Measurements from ENCODE around the gene ARMC9. TPM values are rescaled to one million over a fixed set of nuclear protein-coding genes. Genes with fewer than 3 reads are reported as not detected.

The ARMC9 gene
- total RNA-seq, 1 experiment from 2014 or later = 16.4 TPM

DNA sequence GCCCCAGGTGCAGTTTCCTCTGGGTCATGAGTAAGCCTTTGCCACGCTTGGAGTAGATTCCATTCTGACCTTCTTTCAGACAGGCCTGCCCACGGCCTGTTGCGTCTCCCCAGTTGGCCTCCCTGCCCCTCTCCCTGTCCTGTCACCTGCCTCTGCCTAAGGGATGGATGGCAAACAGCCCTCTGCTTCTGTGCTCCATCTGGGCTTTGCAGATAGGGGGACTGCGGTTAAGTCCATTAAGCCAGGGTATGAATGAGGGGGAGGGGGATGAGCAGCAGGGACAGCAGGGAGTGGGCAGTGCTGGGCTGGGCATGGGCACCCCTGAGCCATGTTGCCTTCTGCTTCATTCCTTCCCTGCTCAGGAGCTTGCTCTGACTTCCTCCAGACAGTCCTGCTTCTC, 159.5 kb downstream of the ARMC9 start:
- no peaks in the 10 kb centered on the region for H3K27me3 ChIP-seq (ENCODE audit: insufficient read depth, low read length)
- no peak overlapping the region for H3K9ac ChIP-seq (ENCODE audit: low read length)
- intact Hi-C loops (cut with micrococcal nuclease) = no loop called here
- ChIA-PET POLR2A (no interaction called here), RAD21 (ENCODE audit: low non-redundant PET in 1 of 2, low total read pairs in 2 of 2, uncharacterized antibody in 2 of 2, unreplicated experiment in 2 of 2) (no interaction called here), CTCF (no interaction called here)
- ATAC-seq (no peak), DNase-seq (ENCODE audit: low read depth, low spot score) (no peak)
- H3K9me3 ChIP-seq (ENCODE audit: control insufficient read depth in 1 of 2, insufficient read depth in 1 of 2, low read depth in 1 of 2, low read length in 2 of 2) = no peaks in the 10 kb centered on the region
- H2AFZ ChIP-seq (ENCODE audit: low read depth, low read length, poor library complexity, severe bottlenecking) = no peak overlapping the region
- no peak overlapping the region for H3K27ac ChIP-seq (ENCODE audit: low read depth, low read length)
- no TSS peak for BruUV-seq (replicated peaks)
- no peaks in the 10 kb centered on the region for H3K79me2 ChIP-seq (ENCODE audit: insufficient read depth, low read length)
- H3K36me3 ChIP-seq (ENCODE audit: control insufficient read depth in 1 of 2, insufficient read depth in 2 of 2, low read length in 2 of 2) = no peaks in the 10 kb centered on the region
- no peak for TF ChIP-seq EZH2phosphoT487 (IDR thresholded peaks at IDR 0.05; ENCODE audit: borderline replicate concordance)
- no peak for TF ChIP-seq TCF7L2 (IDR thresholded peaks at IDR 0.05; ENCODE audit: borderline replicate concordance, extremely low read depth, insufficient read depth, insufficient read length)
- TF ChIP-seq, protein P1, sequence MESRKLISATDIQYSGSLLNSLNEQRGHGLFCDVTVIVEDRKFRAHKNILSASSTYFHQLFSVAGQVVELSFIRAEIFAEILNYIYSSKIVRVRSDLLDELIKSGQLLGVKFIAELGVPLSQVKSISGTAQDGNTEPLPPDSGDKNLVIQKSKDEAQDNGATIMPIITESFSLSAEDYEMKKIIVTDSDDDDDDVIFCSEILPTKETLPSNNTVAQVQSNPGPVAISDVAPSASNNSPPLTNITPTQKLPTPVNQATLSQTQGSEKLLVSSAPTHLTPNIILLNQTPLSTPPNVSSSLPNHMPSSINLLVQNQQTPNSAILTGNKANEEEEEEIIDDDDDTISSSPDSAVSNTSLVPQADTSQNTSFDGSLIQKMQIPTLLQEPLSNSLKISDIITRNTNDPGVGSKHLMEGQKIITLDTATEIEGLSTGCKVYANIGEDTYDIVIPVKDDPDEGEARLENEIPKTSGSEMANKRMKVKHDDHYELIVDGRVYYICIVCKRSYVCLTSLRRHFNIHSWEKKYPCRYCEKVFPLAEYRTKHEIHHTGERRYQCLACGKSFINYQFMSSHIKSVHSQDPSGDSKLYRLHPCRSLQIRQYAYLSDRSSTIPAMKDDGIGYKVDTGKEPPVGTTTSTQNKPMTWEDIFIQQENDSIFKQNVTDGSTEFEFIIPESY (IDR thresholded peaks at IDR 0.05; ENCODE audit: extremely low read depth, insufficient replicate concordance, low read length) = no peak
- H3K4me1 ChIP-seq (ENCODE audit: control insufficient read depth in 1 of 2, insufficient read depth in 2 of 2, low read length in 2 of 2) = no peaks in the 10 kb centered on the region
- no peak overlapping the region for H3K4me3 ChIP-seq (replicated peaks in 1 of 2; ENCODE audit: low read depth in 1 of 2, low read length in 2 of 2)
- no peaks in the 10 kb centered on the region for H3K9me2 ChIP-seq (ENCODE audit: insufficient read depth)
- no peaks in the 10 kb centered on the region for H4K20me1 ChIP-seq (ENCODE audit: insufficient read depth)
- H3K4me2 ChIP-seq (ENCODE audit: low read length) = no peak overlapping the region

DNA sequence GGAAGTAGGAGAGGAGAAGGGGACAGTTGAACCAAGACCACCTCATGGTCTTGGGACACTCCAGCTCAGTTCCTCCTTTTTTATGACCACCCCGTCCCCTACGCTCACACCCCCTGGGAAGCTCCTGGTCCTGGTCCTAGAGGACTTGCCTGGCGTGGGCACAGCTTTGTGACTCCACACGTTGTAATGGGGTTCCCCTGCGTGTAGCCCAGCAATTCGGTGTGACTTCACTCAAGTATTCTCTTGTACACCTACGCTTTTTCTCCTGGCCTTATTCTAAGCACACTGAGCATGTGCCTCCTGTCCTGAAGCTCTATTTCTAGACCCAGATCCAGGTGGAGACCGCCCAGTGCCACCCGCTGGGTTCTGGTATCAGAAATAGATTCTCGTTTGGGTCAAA, 161.0 kb downstream of the ARMC9 start:
- Histone ChIP-seq H3K9me3 (ENCODE audit: control insufficient read depth in 1 of 2, insufficient read depth in 1 of 2, low read depth in 1 of 2, low read length in 2 of 2) (no peaks in the 10 kb centered on the region), H3K4me1 (ENCODE audit: control insufficient read depth in 1 of 2, insufficient read depth in 2 of 2, low read length in 2 of 2) (no peaks in the 10 kb centered on the region), H3K9ac (ENCODE audit: low read length) (no peak overlapping the region), H3K79me2 (ENCODE audit: insufficient read depth, low read length) (no peaks in the 10 kb centered on the region), H2AFZ (ENCODE audit: low read depth, low read length, poor library complexity, severe bottlenecking) (no peak overlapping the region), H3K4me3 (replicated peaks in 1 of 2; ENCODE audit: low read depth in 1 of 2, low read length in 2 of 2) (no peak overlapping the region), H4K20me1 (ENCODE audit: insufficient read depth) (no peaks in the 10 kb centered on the region), H3K4me2 (ENCODE audit: low read length) (no peak overlapping the region), H3K27ac (ENCODE audit: low read depth, low read length) (no peak overlapping the region), H3K27me3 (ENCODE audit: insufficient read depth, low read length) (no peaks in the 10 kb centered on the region), H3K36me3 (ENCODE audit: control insufficient read depth in 1 of 2, insufficient read depth in 2 of 2, low read length in 2 of 2) (no peaks in the 10 kb centered on the region), H3K9me2 (ENCODE audit: insufficient read depth) (no peaks in the 10 kb centered on the region)
- no TSS peak for BruUV-seq (replicated peaks)
- ATAC-seq = no peak
- ChIA-PET POLR2A (no interaction called here), RAD21 (ENCODE audit: low non-redundant PET in 1 of 2, low total read pairs in 2 of 2, uncharacterized antibody in 2 of 2, unreplicated experiment in 2 of 2) (no interaction called here), CTCF (no interaction called here)
- intact Hi-C loops (cut with micrococcal nuclease) = no loop called here
- DNase-seq (ENCODE audit: low read depth, low spot score) = no peak
- TF ChIP-seq RAD21 (IDR thresholded peaks at IDR 0.05; ENCODE audit: low read depth) (no peak), TCF7L2 (IDR thresholded peaks at IDR 0.05; ENCODE audit: borderline replicate concordance, extremely low read depth, insufficient read depth, insufficient read length) (no peak), SIN3A (IDR thresholded peaks at IDR 0.05; ENCODE audit: low read depth) (no peak), ELF1 (IDR thresholded peaks at IDR 0.05; ENCODE audit: borderline replicate concordance, low read depth) (no peak), POLR2AphosphoS5 (IDR thresholded peaks at IDR 0.05; ENCODE audit: low read depth, low read length) (no peak)
